Karpas-422 (cell line): ENCODE results near the gene OSR1. TPM values are rescaled to one million over a fixed set of nuclear protein-coding genes. Genes with fewer than 3 reads are reported as not detected.

ENCODE experiments used
- DNase-seq: peaks from one replicate; pipeline ENCODE4 v3.0.0-alpha.2; 2015
- H2AFZ ChIP-seq: fragments of 200-600 bp; sonication (generic); 2 replicates; pipeline ENCODE4 v1.6.1; 2014; ENCODE audit warnings: antibody characterized with exemption, low read length, mixed read lengths
- H3K27ac ChIP-seq: fragments of 200-600 bp; sonication (generic); 2 replicates; pipeline ENCODE4 v1.5.1; 2014; ENCODE audit warnings: mild to moderate bottlenecking, low read length, moderate library complexity
- H3K27me3 ChIP-seq: fragments of 200-600 bp; sonication (generic); 2 replicates; pipeline ENCODE4 v1.6.1; 2014; ENCODE audit warnings: low read length, mixed read lengths
- H3K36me3 ChIP-seq: fragments of 200-600 bp; sonication (generic); 2 replicates; pipeline ENCODE4 v1.6.1; 2014; ENCODE audit warnings: low read length, mixed read lengths; ENCODE audit not compliant: insufficient read depth
- H3K4me1 ChIP-seq: fragments of 200-600 bp; sonication (generic); 2 replicates; pipeline ENCODE4 v1.6.1; 2014; ENCODE audit warnings: mild to moderate bottlenecking, low read length, mixed read lengths
- H3K4me2 ChIP-seq: fragments of 200-600 bp; sonication (generic); 2 replicates; pipeline ENCODE4 v1.6.1; 2014; ENCODE audit warnings: low read length, low read depth, mild to moderate bottlenecking; ENCODE audit not compliant: poor library complexity, severe bottlenecking
- H3K4me3 ChIP-seq: fragments of 200-600 bp; sonication (generic); 2 replicates; pipeline ENCODE4 v1.5.1; 2014; ENCODE audit warnings: mild to moderate bottlenecking, antibody characterized with exemption, low read length, mixed read lengths
- H3K79me2 ChIP-seq: fragments of 200-600 bp; sonication (generic); 2 replicates; pipeline ENCODE4 v1.6.1; 2014; ENCODE audit warnings: mild to moderate bottlenecking, low read length, mixed read lengths
- H3K9ac ChIP-seq: fragments of 200-600 bp; sonication (generic); 2 replicates; pipeline ENCODE4 v1.6.0; 2014; ENCODE audit warnings: low read length
- H3K9me2 ChIP-seq: fragments of 200-600 bp; sonication (generic), shearing (Covaris generic); replicated peaks from 2 replicates; pipeline ENCODE4 v1.6.0; 2014; ENCODE audit warnings: mild to moderate bottlenecking, low read length, moderate library complexity; ENCODE audit not compliant: insufficient read depth
- H3K9me3 ChIP-seq: fragments of 300-700, 200-600 bp; sonication (generic); 2 replicates; pipeline ENCODE4 v1.6.1; 2014; ENCODE audit warnings: low read length, mixed read lengths
- H4K20me1 ChIP-seq: fragments of 200-600 bp; sonication (generic); 2 replicates; pipeline ENCODE4 v1.6.1; 2014; ENCODE audit warnings: mild to moderate bottlenecking, antibody characterized with exemption, low read length, low read depth; ENCODE audit not compliant: insufficient read depth
- total RNA-seq: library from RNA; depleted of rRNA; stranded (reverse); fragments of >200 nt; shearing (Covaris generic); gene quantifications from 2 replicates; pipeline ENCODE4 v1.2.3, GENCODE V29; 2014; ENCODE audit warnings: low replicate concordance

OSR1 gene
- total RNA-seq, 1 experiment from 2014 or later: not detected

- H3K4me1 ChIP-seq: no peaks in the 10 kb centered on the region
- H3K4me3 ChIP-seq: no peak overlapping the region
- no peaks in the 10 kb centered on the region for H3K27me3 ChIP-seq
- H4K20me1 ChIP-seq: no peaks in the 10 kb centered on the region
- no peak overlapping the region for H3K27ac ChIP-seq
- no peak for DNase-seq
- H3K79me2 ChIP-seq: no peaks in the 10 kb centered on the region
- H3K36me3 ChIP-seq: no peaks in the 10 kb centered on the region
- H3K9me2 ChIP-seq: no peaks in the 10 kb centered on the region
- H3K4me2 ChIP-seq: no peak overlapping the region
- no peaks in the 10 kb centered on the region for H3K9me3 ChIP-seq
- H2AFZ ChIP-seq: no peak overlapping the region
- H3K9ac ChIP-seq: no peak overlapping the region
Measured at GRCh38 chr2:19337202-19337601, 21.2 kb downstream of the OSR1 start.

GRCh38 chr2:19336781-19337180 lies 21.6 kb downstream of the OSR1 start:
- H3K36me3 ChIP-seq: no peaks in the 10 kb centered on the region
- no peak overlapping the region for H3K9ac ChIP-seq
- no peak overlapping the region for H3K27ac ChIP-seq
- H3K27me3 ChIP-seq: no peaks in the 10 kb centered on the region
- no peaks in the 10 kb centered on the region for H3K79me2 ChIP-seq
- H3K4me2 ChIP-seq: no peak overlapping the region
- no peak overlapping the region for H2AFZ ChIP-seq
- no peak overlapping the region for H3K4me3 ChIP-seq
- no peaks in the 10 kb centered on the region for H3K9me2 ChIP-seq
- no peak for DNase-seq
- no peaks in the 10 kb centered on the region for H4K20me1 ChIP-seq
- H3K4me1 ChIP-seq: no peaks in the 10 kb centered on the region
- H3K9me3 ChIP-seq: no peaks in the 10 kb centered on the region

GRCh38 chr2:19332503-19332902 lies 25.9 kb downstream of the OSR1 start:
- Histone ChIP-seq H4K20me1 (no peaks in the 10 kb centered on the region), H3K4me3 (no peak overlapping the region), H2AFZ (no peak overlapping the region), H3K9ac (no peak overlapping the region), H3K9me3 (no peaks in the 10 kb centered on the region), H3K79me2 (no peaks in the 10 kb centered on the region), H3K27ac (no peak overlapping the region), H3K4me2 (no peak overlapping the region), H3K36me3 (no peaks in the 10 kb centered on the region), H3K9me2 (no peaks in the 10 kb centered on the region), H3K27me3 (no peaks in the 10 kb centered on the region), H3K4me1 (no peaks in the 10 kb centered on the region)
- DNase-seq: no peak

- no peak overlapping the region for H3K4me2 ChIP-seq
- no peak overlapping the region for H2AFZ ChIP-seq
- H3K4me1 ChIP-seq: no peaks in the 10 kb centered on the region
- H3K9me3 ChIP-seq: no peaks in the 10 kb centered on the region
- no peaks in the 10 kb centered on the region for H4K20me1 ChIP-seq
- no peaks in the 10 kb centered on the region for H3K79me2 ChIP-seq
- DNase-seq: no peak
- H3K36me3 ChIP-seq: no peaks in the 10 kb centered on the region
- H3K9ac ChIP-seq: no peak overlapping the region
- H3K4me3 ChIP-seq: no peak overlapping the region
- H3K9me2 ChIP-seq: no peaks in the 10 kb centered on the region
- no peaks in the 10 kb centered on the region for H3K27me3 ChIP-seq
- no peak overlapping the region for H3K27ac ChIP-seq
Measured at GRCh38 chr2:19331450-19331849, 27.0 kb downstream of the OSR1 start.

GRCh38 chr2:19330436-19330835 lies 28.0 kb downstream of the OSR1 start:
- Histone ChIP-seq H3K36me3 (no peaks in the 10 kb centered on the region), H3K27ac (no peak overlapping the region), H3K4me3 (no peak overlapping the region), H2AFZ (no peak overlapping the region), H3K9me3 (no peaks in the 10 kb centered on the region), H3K9ac (no peak overlapping the region), H3K4me2 (no peak overlapping the region), H3K9me2 (no peaks in the 10 kb centered on the region), H3K79me2 (no peaks in the 10 kb centered on the region), H3K4me1 (no peaks in the 10 kb centered on the region), H3K27me3 (no peaks in the 10 kb centered on the region), H4K20me1 (no peaks in the 10 kb centered on the region)
- no peak for DNase-seq

- Histone ChIP-seq H3K79me2 (no peaks in the 10 kb centered on the region), H3K36me3 (no peaks in the 10 kb centered on the region), H3K4me3 (no peak overlapping the region), H3K27me3 (no peaks in the 10 kb centered on the region), H4K20me1 (no peaks in the 10 kb centered on the region), H3K4me1 (no peaks in the 10 kb centered on the region), H3K9ac (no peak overlapping the region), H3K9me3 (no peaks in the 10 kb centered on the region), H3K4me2 (no peak overlapping the region), H2AFZ (no peak overlapping the region), H3K27ac (no peak overlapping the region), H3K9me2 (no peaks in the 10 kb centered on the region)
- DNase-seq: no peak
Measured at GRCh38 chr2:19329445-19329844, 29.0 kb downstream of the OSR1 start.

- Histone ChIP-seq H3K9me2 (no peaks in the 10 kb centered on the region), H3K27me3 (no peaks in the 10 kb centered on the region), H4K20me1 (no peaks in the 10 kb centered on the region), H3K9me3 (no peaks in the 10 kb centered on the region), H3K36me3 (no peaks in the 10 kb centered on the region), H3K27ac (no peak overlapping the region), H3K4me3 (no peak overlapping the region), H3K9ac (no peak overlapping the region), H2AFZ (no peak overlapping the region), H3K4me1 (no peaks in the 10 kb centered on the region), H3K79me2 (no peaks in the 10 kb centered on the region), H3K4me2 (no peak overlapping the region)
- no peak for DNase-seq
Measured at GRCh38 chr2:19327496-19327895, 30.9 kb downstream of the OSR1 start.

- H3K9me3 ChIP-seq: no peaks in the 10 kb centered on the region
- no peaks in the 10 kb centered on the region for H3K36me3 ChIP-seq
- no peaks in the 10 kb centered on the region for H3K4me1 ChIP-seq
- no peak overlapping the region for H3K4me3 ChIP-seq
- DNase-seq: no peak
- no peak overlapping the region for H2AFZ ChIP-seq
- no peaks in the 10 kb centered on the region for H3K79me2 ChIP-seq
- H3K9ac ChIP-seq: no peak overlapping the region
- H3K9me2 ChIP-seq: no peaks in the 10 kb centered on the region
- H3K27ac ChIP-seq: no peak overlapping the region
- H3K27me3 ChIP-seq: no peaks in the 10 kb centered on the region
- H3K4me2 ChIP-seq: no peak overlapping the region
- no peaks in the 10 kb centered on the region for H4K20me1 ChIP-seq
Measured at GRCh38 chr2:19321946-19322345, 36.5 kb downstream of the OSR1 start.

GRCh38 chr2:19320813-19321212 lies 37.6 kb downstream of the OSR1 start:
- H3K9me3 ChIP-seq: no peaks in the 10 kb centered on the region
- no peak overlapping the region for H3K9ac ChIP-seq
- H2AFZ ChIP-seq: no peak overlapping the region
- H3K36me3 ChIP-seq: no peaks in the 10 kb centered on the region
- no peak overlapping the region for H3K27ac ChIP-seq
- H4K20me1 ChIP-seq: no peaks in the 10 kb centered on the region
- no peak overlapping the region for H3K4me3 ChIP-seq
- no peak for DNase-seq
- no peak overlapping the region for H3K4me2 ChIP-seq
- no peaks in the 10 kb centered on the region for H3K27me3 ChIP-seq
- H3K9me2 ChIP-seq: no peaks in the 10 kb centered on the region
- no peaks in the 10 kb centered on the region for H3K79me2 ChIP-seq
- no peaks in the 10 kb centered on the region for H3K4me1 ChIP-seq
